MM.1S (cell line): ENCODE data around the gene CYP19A1.

Experiments
- EZH2 ChIP-seq: fragments of 300-600 bp; sonication (generic); optimal IDR thresholded peaks from 2 replicates; pipeline ENCODE3; 2017; ENCODE audit warnings: low read depth, mild to moderate bottlenecking, antibody characterized with exemption, low read length, mixed read lengths
- EZH2phosphoT487 ChIP-seq: fragments of 300-600 bp; sonication (generic); IDR thresholded peaks from 2 replicates; pipeline ENCODE4 v1.6.1; 2018; ENCODE audit warnings: antibody characterized with exemption, low read length
- TF ChIP-seq, protein P1 (sequence below): fragments of 300-600 bp; sonication (generic); IDR thresholded peaks from 2 replicates; pipeline ENCODE4 v1.5.1; 2016; ENCODE audit warnings: antibody characterized with exemption, low read length, mixed read lengths

DNA sequence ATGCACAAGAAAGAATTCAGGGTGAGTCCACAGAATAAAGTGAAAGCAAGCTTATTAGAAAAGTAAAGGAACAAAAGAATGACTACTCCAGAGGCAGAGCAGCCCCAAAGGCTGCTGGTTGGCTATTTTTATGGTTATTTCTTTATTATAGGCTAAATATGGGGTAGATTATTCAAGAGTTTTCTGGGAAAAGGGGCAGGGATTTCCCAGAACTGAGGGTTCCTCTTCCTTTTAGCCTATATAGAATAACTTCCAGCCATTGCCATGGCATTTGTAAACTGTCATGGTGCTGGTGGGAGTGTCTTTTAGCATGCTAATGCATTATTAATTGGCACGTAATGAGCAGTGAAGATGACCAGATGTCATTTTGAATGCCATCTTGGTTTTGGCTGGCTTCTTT, 16.7 kb upstream of the CYP19A1 start:
- TF ChIP-seq, protein P1, sequence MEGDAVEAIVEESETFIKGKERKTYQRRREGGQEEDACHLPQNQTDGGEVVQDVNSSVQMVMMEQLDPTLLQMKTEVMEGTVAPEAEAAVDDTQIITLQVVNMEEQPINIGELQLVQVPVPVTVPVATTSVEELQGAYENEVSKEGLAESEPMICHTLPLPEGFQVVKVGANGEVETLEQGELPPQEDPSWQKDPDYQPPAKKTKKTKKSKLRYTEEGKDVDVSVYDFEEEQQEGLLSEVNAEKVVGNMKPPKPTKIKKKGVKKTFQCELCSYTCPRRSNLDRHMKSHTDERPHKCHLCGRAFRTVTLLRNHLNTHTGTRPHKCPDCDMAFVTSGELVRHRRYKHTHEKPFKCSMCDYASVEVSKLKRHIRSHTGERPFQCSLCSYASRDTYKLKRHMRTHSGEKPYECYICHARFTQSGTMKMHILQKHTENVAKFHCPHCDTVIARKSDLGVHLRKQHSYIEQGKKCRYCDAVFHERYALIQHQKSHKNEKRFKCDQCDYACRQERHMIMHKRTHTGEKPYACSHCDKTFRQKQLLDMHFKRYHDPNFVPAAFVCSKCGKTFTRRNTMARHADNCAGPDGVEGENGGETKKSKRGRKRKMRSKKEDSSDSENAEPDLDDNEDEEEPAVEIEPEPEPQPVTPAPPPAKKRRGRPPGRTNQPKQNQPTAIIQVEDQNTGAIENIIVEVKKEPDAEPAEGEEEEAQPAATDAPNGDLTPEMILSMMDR: no peak
- TF ChIP-seq EZH2phosphoT487 (no peak), EZH2 (no peak)
